Heart right ventricle (tissue), 16 donors: Measurements from ENCODE around the gene HCN4. TPM values are rescaled to one million over a fixed set of nuclear protein-coding genes. Genes with fewer than 3 reads are reported as not detected.
A peak's percentile ranks its signal among the peaks of the same experiment; 100 is the strongest.

ENCODE experiments used
- ATAC-seq, 8 donors: fragments of 200-7000 bp; cut with Tn5 transposase; one replicate each; pipeline ENCODE4 v1.9.1; 2020; ENCODE audit warnings: mild to moderate bottlenecking in 8 of 8, moderate library complexity in 8 of 8, moderate number of reproducible peaks in 1 of 8
- DNase-seq, 2 donors: peaks; one replicate each; pipeline ENCODE4 v3.0.0-alpha.2; 2020
- H3K27ac ChIP-seq, 10 donors: fragments of 200-600 bp; sonication (generic) in 2 of 10; one replicate each; pipeline versions ENCODE4 v1.5.0 to v1.8.0; 2020 to 2022; ENCODE audit warnings: mild to moderate bottlenecking in 3 of 10
- H3K27me3 ChIP-seq, 7 donors: fragments of 200-600 bp; one replicate each; pipeline ENCODE4 v1.8.0; 2021 to 2022; ENCODE audit warnings: mild to moderate bottlenecking in 2 of 7
- H3K36me3 ChIP-seq, 9 donors: fragments of 200-600 bp; sonication (generic) in 1 of 9; one replicate each; pipeline versions ENCODE4 v1.5.0 to v1.8.0; 2020 to 2022; ENCODE audit warnings: mild to moderate bottlenecking in 2 of 9
- H3K4me1 ChIP-seq, 9 donors: fragments of 200-600 bp; sonication (generic) in 1 of 9; one replicate each; pipeline versions ENCODE4 v1.5.0 to v1.8.0; 2020 to 2022; ENCODE audit warnings: mild to moderate bottlenecking in 4 of 9
- H3K4me3 ChIP-seq, 10 donors: fragments of 200-600 bp; sonication (generic) in 2 of 10; one replicate each; pipeline versions ENCODE4 v1.5.0 to v1.8.0; 2020 to 2022; ENCODE audit warnings: mild to moderate bottlenecking in 7 of 10, moderate library complexity in 2 of 10
- H3K9me3 ChIP-seq, 11 donors: fragments of 200-600 bp in 10 of 11; sonication (generic) in 2 of 11; one replicate each; pipeline versions ENCODE4 v1.5.0 to v1.8.0; 2013 to 2022; ENCODE audit warnings: mild to moderate bottlenecking in 2 of 11, control low read depth in 1 of 11, moderate library complexity in 1 of 11
- WGBS, 2 donors: extraction: QIAGEN DNeasy Blood & Tissue Kit; methylation state at CpG; one replicate each; pipeline ENCODE4 v1.1.7; 2013; ENCODE audit warnings: inconsistent platforms in 1 of 2; 5-methylcytosine and 5-hydroxymethylcytosine counted together
- intact Hi-C, 10 donors: fragments of 100-400 bp; cut with DNase I; formaldehyde crosslinking; loops; one replicate each; pipeline versions ENCODE4 v1.11.1 to v1.14.2; 2022
- polyA plus RNA-seq, 2 donors: library from polyadenylated mRNA; stranded (reverse); fragments of 200-250 nt; gene quantifications; one replicate each; pipeline ENCODE4 v1.2.3, GENCODE V29; 2013
- total RNA-seq, 10 donors: library from RNA; stranded (reverse); fragmentation: NEBNext Ultra II Directional in 3 of 10; extraction: Animal tissue kit (Norgen Biotek cat#: 25700) in 3 of 10; gene quantifications; one replicate each; pipeline versions ENCODE4 v1.2.1 to v1.2.4, GENCODE V29; 2021 to 2023
- TF ChIP-seq, protein P1 (sequence below), 9 donors: fragments of 200-600 bp; sonication (generic) in 2 of 9; IDR thresholded peaks; one replicate each; pipeline versions ENCODE4 v1.5.0 to v1.8.0; 2021 to 2022; ENCODE audit warnings: antibody characterized with exemption in 9 of 9, mild to moderate bottlenecking in 5 of 9, moderate library complexity in 1 of 9
- donor health status: Arrhythmogenic right ventricular cardiomyopathy.
- donor health status: ischemic (EF 13 %, LVEDD 7.1; RV severe dilation, severe dysfunction).
- donor health status: healthy with polysubstance abuse.
- donor health status: DM: no; HTN: yes; CAD: no.
- donor health status: DM: no; HTN: no; CAD: no.
- donor health status: ischemic (EF 25% LVEDD 6.9; RV normal size, moderate dysfunction).
- donor health status: ischemic (EF 25% LVEDD 5.7; RV mildly dilated, moderate dysfunction).
- donor health status: healthy.
- donor health status: DM: yes; HTN: yes; CAD: no.
- donor health status: Ischemic cardiomyopathy.
- donor health status: ischemic (EF 35%, LVEDD 5.7; RV mildly dilated, moderate dysfunction).
- donor health status: nonischemic (EF 11% LVEDD 7.7; RV severe dilation, severe dysfunction).
- donor health status: DM: yes; HTN: yes; CAD: no.
- donor health status: PGD.
- donor health status: ischemic (EF 29% LVEDD 5.4; RV normal size, mild dysfunction).
- donor health status: nonischemic (EF 23%, LVEDD 6.1; RV moderate dilation, normal function).

HCN4 gene
- total and polyA plus RNA-seq, 12 donors = 2.2 to 24.9 (median 6.8) TPM

DNA sequence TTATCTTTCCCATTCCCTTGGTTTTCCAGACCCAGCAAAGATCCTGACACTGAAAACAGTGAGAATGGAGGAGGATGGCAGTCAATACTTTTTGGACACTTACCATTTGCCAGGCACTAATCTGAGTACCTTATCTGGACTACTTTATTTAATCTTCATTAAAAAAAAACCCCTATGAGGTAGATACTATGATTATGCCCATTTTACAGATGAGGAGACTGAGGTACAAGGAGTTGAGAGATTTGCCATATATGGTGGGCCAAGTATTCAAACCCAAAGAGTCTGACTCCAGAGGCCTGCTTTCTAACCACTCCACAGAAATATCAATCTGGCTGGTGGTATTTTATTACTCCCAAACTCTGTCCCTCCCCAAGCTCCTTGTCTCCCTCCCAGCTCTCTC lies 19.6 kb downstream of the HCN4 start:
- peaks cover 0 to 34% (median 21%) of the 10 kb centered on the region in 9 donors for H3K4me1 ChIP-seq
- no peak for ATAC-seq
- intact Hi-C loops = no loop called here
- H3K4me3 ChIP-seq = no peak overlapping the region
- no peak for DNase-seq
- no peaks in the 10 kb centered on the region for H3K9me3 ChIP-seq
- TF ChIP-seq, protein P1, sequence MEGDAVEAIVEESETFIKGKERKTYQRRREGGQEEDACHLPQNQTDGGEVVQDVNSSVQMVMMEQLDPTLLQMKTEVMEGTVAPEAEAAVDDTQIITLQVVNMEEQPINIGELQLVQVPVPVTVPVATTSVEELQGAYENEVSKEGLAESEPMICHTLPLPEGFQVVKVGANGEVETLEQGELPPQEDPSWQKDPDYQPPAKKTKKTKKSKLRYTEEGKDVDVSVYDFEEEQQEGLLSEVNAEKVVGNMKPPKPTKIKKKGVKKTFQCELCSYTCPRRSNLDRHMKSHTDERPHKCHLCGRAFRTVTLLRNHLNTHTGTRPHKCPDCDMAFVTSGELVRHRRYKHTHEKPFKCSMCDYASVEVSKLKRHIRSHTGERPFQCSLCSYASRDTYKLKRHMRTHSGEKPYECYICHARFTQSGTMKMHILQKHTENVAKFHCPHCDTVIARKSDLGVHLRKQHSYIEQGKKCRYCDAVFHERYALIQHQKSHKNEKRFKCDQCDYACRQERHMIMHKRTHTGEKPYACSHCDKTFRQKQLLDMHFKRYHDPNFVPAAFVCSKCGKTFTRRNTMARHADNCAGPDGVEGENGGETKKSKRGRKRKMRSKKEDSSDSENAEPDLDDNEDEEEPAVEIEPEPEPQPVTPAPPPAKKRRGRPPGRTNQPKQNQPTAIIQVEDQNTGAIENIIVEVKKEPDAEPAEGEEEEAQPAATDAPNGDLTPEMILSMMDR (IDR thresholded peaks at IDR 0.05) = no peak
- no peaks in the 10 kb centered on the region for H3K36me3 ChIP-seq
- peaks cover 0 to 10% (median 0%) of the 10 kb centered on the region in 7 donors for H3K27me3 ChIP-seq
- no peak overlapping the region for H3K27ac ChIP-seq

DNA sequence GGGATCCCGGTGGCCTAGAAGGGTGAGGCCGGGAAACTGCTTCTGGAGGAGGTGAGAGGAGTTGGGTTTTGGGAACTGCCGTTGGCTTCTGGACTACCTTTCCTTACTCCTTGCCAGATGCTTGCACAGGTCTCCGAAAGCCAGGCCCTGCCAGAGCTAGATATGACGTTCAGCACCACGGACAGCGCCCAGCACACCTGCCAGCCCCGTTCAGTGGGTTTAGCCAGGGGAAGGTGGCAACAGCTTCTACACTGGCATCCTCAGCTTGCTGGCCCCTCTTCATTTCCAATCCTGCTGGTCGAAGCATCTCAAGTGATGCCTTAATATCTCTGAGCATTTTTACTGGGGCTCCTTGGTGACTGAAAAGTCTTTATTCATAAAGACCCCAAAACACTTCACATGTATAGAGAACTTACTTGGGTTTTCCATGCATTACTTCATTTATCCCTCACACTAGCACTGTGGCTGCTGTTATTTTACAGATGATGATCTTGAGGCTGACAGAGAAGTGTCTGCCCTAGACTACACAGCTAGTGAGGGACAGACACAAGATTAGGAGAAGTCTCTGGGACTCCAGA lies 21.9 kb downstream of the HCN4 start:
- H3K4me1 ChIP-seq = peaks cover 0 to 33% (median 14%) of the 10 kb centered on the region in 9 donors

DNA sequence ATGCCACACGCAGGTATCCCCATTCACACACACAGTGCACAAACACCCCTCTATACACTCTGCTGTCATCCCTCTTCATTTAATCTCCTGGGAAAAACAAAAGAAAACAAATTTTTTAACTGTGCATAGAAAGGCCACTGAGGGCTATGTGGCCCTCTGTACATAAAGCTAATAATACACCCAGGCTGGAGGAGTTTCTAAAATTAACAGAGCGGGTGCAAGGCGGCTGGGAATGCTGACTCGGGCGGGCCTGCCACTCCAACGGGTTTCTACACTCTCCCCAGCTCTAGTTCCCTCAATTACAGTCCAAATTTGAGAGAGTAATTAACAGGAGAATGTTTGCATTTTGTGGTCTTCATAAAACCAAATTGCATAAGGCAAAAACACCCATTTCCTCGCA lies 23.1 kb downstream of the HCN4 start:
- no peak for DNase-seq
- WGBS, 2 donors = 50 to 57% methylated on average over 7 of the region's 7 CpGs
- Histone ChIP-seq H3K27ac (peak overlapping the region in 2 of 10 donors; percentile 17 to 34), H3K9me3 (peaks cover 0 to 7% (median 0%) of the 10 kb centered on the region in 11 donors), H3K36me3 (no peaks in the 10 kb centered on the region), H3K4me1 (peaks cover 0 to 32% (median 14%) of the 10 kb centered on the region in 9 donors), H3K27me3 (peaks cover 0 to 5% (median 0%) of the 10 kb centered on the region in 7 donors), H3K4me3 (no peak overlapping the region)
- ATAC-seq = peak in 7 of 8 donors; percentile 46 to 94 (median 60)
- TF ChIP-seq, protein P1 (IDR thresholded peaks at IDR 0.05) = no peak
- intact Hi-C loops = no loop called here

More for the DNA sequence above, 21.9 kb downstream of the HCN4 start:
- Histone ChIP-seq H3K27ac (no peak overlapping the region), H3K4me3 (no peak overlapping the region), H3K36me3 (no peaks in the 10 kb centered on the region), H3K9me3 (peaks cover 0 to 7% (median 0%) of the 10 kb centered on the region in 11 donors), H3K27me3 (peaks cover 0 to 5% (median 0%) of the 10 kb centered on the region in 7 donors)
- WGBS, 2 donors = 26 to 27% methylated on average over 9 of the region's 9 CpGs
- ATAC-seq (peak; percentile 53 to 80 (median 66)), DNase-seq (peak; percentile 55 to 64)
- intact Hi-C loops = no loop called here
- TF ChIP-seq, protein P1 (IDR thresholded peaks at IDR 0.05) = no peak

DNA sequence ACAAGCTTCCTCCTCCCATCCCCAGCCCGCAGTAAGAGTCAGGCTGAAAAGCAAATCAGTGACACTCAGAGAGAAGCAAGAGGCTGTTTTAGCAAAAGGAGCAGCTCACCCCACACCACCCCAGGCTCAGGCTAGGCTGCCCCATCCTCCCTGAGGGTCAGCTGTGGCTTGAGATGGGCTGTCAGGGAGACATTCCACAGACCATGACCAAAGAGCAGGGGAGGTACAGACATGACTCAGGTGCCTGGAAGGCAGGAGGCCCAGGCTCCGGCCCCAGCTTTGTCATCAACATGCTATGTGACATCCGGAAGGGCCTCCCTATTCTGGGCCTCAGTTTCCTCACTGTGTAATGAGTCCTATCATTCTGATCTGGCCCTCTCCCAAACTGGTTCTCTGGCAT lies 24.7 kb downstream of the HCN4 start:
- Histone ChIP-seq H3K4me1 (peaks cover 0 to 32% (median 14%) of the 10 kb centered on the region in 9 donors), H3K36me3 (no peaks in the 10 kb centered on the region), H3K27me3 (peaks cover 0 to 5% (median 0%) of the 10 kb centered on the region in 7 donors), H3K4me3 (no peak overlapping the region), H3K27ac (no peak overlapping the region), H3K9me3 (peaks cover 0 to 7% (median 0%) of the 10 kb centered on the region in 11 donors)
- intact Hi-C loops = no loop called here
- TF ChIP-seq, protein P1 (IDR thresholded peaks at IDR 0.05) = no peak
- ATAC-seq (no peak), DNase-seq (no peak)
- 63 to 65% methylated on average over 3 of the region's 3 CpGs for WGBS, 2 donors
